NT2/D1 (cell line): ENCODE data around the gene RORB.

Source experiments
- DNase-seq: peaks from one replicate; pipeline ENCODE4 v3.0.0-alpha.2; 2011; ENCODE audit warnings: low read depth, low spot score
- H3K27me3 ChIP-seq: 2 replicates; pipeline ENCODE4 v1.6.0; 2011; ENCODE audit warnings: mild to moderate bottlenecking; ENCODE audit not compliant: insufficient read length, insufficient read depth
- H3K36me3 ChIP-seq: 2 replicates; pipeline ENCODE4 v1.6.1; 2011; ENCODE audit warnings: mild to moderate bottlenecking, low read length, mixed read lengths; ENCODE audit not compliant: insufficient read depth, insufficient read length
- H3K4me1 ChIP-seq: 2 replicates; pipeline ENCODE4 v1.5.1; 2011; ENCODE audit not compliant: insufficient read depth, insufficient read length
- H3K4me3 ChIP-seq: 2 replicates; pipeline ENCODE4 v1.5.1; 2011; ENCODE audit warnings: low read depth; ENCODE audit not compliant: insufficient read length
- H3K9ac ChIP-seq: 2 replicates; pipeline ENCODE4 v1.6.0; 2011; ENCODE audit warnings: low read depth; ENCODE audit not compliant: insufficient read length
- H3K9me3 ChIP-seq: 2 replicates; pipeline ENCODE4 v1.5.1; 2011; ENCODE audit warnings: mild to moderate bottlenecking, low read length; ENCODE audit not compliant: insufficient read depth
- SUZ12 ChIP-seq: IDR thresholded peaks from 2 replicates; pipeline ENCODE4 v1.6.1; 2011; ENCODE audit not compliant: insufficient read length, insufficient read depth; ENCODE audit errors: extremely low read depth
- YY1 ChIP-seq: IDR thresholded peaks from 2 replicates; pipeline ENCODE4 v1.6.1; 2011; ENCODE audit not compliant: insufficient read length, insufficient read depth
- ZNF274 ChIP-seq: IDR thresholded peaks from 2 replicates; pipeline ENCODE4 v1.6.1; 2011; ENCODE audit warnings: mild to moderate bottlenecking, low read depth, low read length

RORB gene

GRCh38 chr9:74496819-74497747, at the start of gene RORB:
Gene RORB (plus strand): TSS chr9:74497335. CDS start chr9:74497977, 642 bp downstream.
- peak within 1 kb of the TSS; percentile 77 for H3K9ac ChIP-seq
- peaks cover 67% of the 10 kb centered on the region for H3K27me3 ChIP-seq
- peak within 1 kb of the TSS; percentile 63 for H3K4me3 ChIP-seq
- H3K4me1 ChIP-seq = peaks cover 9% of the 10 kb centered on the region
- H3K36me3 ChIP-seq = no peaks in the 10 kb centered on the region
- no peaks in the 10 kb centered on the region for H3K9me3 ChIP-seq
- TF ChIP-seq ZNF274 (no peak), SUZ12 (peak; percentile 55)
- peak; percentile 66 for DNase-seq

- no peaks in the 10 kb centered on the region for H3K27me3 ChIP-seq
- no peak overlapping the region for H3K9ac ChIP-seq
- no peak overlapping the region for H3K4me3 ChIP-seq
- no peak for DNase-seq
- no peaks in the 10 kb centered on the region for H3K36me3 ChIP-seq
- no peaks in the 10 kb centered on the region for H3K9me3 ChIP-seq
- H3K4me1 ChIP-seq = no peaks in the 10 kb centered on the region
- no peak for TF ChIP-seq YY1
- TF ChIP-seq ZNF274 = no peak
- TF ChIP-seq SUZ12 = no peak
Observed at GRCh38 chr9:74447451-74448193, 49.5 kb upstream of the RORB start.

- no peaks in the 10 kb centered on the region for H3K4me1 ChIP-seq
- TF ChIP-seq YY1 = no peak
- TF ChIP-seq ZNF274 = no peak
- TF ChIP-seq SUZ12 = no peak
- DNase-seq = no peak
Observed at GRCh38 chr9:74449060-74449459, 48.1 kb upstream of the RORB start.

DNA sequence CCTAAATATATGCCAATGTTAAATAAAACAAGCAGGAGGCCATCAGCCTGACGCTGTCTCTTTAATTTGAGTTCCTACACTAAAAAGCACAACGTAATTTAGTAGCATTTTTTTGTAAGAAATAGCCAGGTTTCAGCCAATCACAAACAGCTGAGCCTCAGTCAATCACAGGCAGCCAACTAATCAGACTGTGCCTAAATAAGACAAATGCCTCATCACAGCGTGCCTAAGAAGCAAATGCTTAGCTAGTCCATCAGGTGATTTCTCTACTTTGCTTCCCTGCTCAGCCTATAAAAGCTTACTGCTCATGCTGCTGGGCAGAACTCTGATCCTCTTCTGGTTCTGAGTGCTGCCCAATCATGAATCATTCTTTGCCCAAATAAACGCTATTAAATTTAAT, 38.3 kb upstream of the RORB start:
- Histone ChIP-seq H3K27me3 (no peaks in the 10 kb centered on the region), H3K4me3 (no peak overlapping the region), H3K4me1 (no peaks in the 10 kb centered on the region), H3K9me3 (no peaks in the 10 kb centered on the region), H3K36me3 (no peaks in the 10 kb centered on the region), H3K9ac (no peak overlapping the region)
- TF ChIP-seq SUZ12 (no peak), YY1 (no peak), ZNF274 (no peak)
- DNase-seq = no peak

More at GRCh38 chr9:74449060-74449459, 48.1 kb upstream of the RORB start:
- H3K9ac ChIP-seq = no peak overlapping the region
- H3K9me3 ChIP-seq = no peaks in the 10 kb centered on the region
- H3K4me3 ChIP-seq = no peak overlapping the region
- no peaks in the 10 kb centered on the region for H3K36me3 ChIP-seq
- H3K27me3 ChIP-seq = no peaks in the 10 kb centered on the region

- Histone ChIP-seq H3K9ac (no peak overlapping the region), H3K36me3 (no peaks in the 10 kb centered on the region), H3K9me3 (no peaks in the 10 kb centered on the region), H3K4me1 (no peaks in the 10 kb centered on the region), H3K27me3 (no peaks in the 10 kb centered on the region), H3K4me3 (no peak overlapping the region)
- TF ChIP-seq YY1 (no peak), SUZ12 (no peak), ZNF274 (no peak)
- DNase-seq = no peak
Observed at GRCh38 chr9:74463825-74464224, 33.3 kb upstream of the RORB start.

DNA sequence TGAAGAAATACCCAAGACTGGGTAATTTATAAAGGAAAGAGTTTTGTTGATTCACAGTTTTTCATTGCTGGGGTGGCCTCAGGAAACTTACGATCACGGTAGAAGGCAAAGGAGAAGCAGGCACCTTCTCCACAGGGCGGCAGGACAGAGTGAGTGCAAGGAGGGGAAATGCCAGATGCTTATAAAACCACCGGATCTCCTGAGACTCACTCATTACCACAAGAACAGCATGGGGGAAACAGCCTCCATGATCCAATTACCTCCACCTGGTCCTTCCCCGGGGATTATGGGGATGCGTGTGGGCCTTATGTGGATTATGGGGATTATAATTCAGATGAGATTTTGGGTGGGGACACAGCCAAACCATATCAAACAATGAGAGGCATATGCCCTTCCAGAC, 18.5 kb upstream of the RORB start:
- Histone ChIP-seq H3K9me3 (peaks cover 19% of the 10 kb centered on the region; the same call in 1 of the 2 replicates), H3K4me3 (no peak overlapping the region), H3K9ac (no peak overlapping the region), H3K4me1 (no peaks in the 10 kb centered on the region), H3K36me3 (no peaks in the 10 kb centered on the region), H3K27me3 (no peaks in the 10 kb centered on the region)
- TF ChIP-seq YY1 (no peak), ZNF274 (no peak), SUZ12 (no peak)
- DNase-seq = no peak

DNA sequence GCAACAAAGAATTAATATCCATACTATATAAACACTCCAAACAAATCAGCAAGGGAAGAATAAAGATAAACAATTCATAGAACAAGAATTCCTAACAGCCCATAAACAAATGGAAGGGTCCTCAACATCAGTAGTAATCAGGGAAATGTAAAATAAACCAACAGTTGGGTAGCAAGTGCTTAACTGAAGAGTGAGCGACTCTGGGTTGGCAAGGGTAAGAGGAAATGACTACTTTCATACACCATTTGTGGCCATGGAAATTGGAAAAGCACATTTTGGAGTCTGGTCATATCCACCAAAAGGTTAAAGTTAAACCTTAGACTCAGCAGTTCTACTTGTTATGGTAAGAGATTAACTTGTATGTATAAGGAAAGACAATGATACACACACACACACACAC, 17.4 kb upstream of the RORB start:
- Histone ChIP-seq H3K36me3 (no peaks in the 10 kb centered on the region), H3K9me3 (peaks cover 19% of the 10 kb centered on the region; the same call in 1 of the 2 replicates), H3K4me3 (no peak overlapping the region), H3K27me3 (no peaks in the 10 kb centered on the region), H3K9ac (no peak overlapping the region), H3K4me1 (no peaks in the 10 kb centered on the region)
- TF ChIP-seq ZNF274 (no peak), YY1 (no peak), SUZ12 (no peak)
- no peak for DNase-seq
